Fibroblast of lung (primary cell): ENCODE data around the gene ENDOD1.

ENCODE experiments used
- EZH2 ChIP-seq: IDR thresholded peaks from 2 replicates; pipeline ENCODE4 v1.5.1; 2012; ENCODE audit warnings: low read length, control low read depth, mild to moderate bottlenecking; ENCODE audit errors: missing control alignments
- TF ChIP-seq, protein P1 (sequence below), 2 donors: IDR thresholded peaks in 1 of 2; conservative IDR thresholded peaks in 1 of 2; 1 replicate in 1 of 2; 2 replicates in 1 of 2; pipeline ENCODE4 v1.5.1; 2011 to 2012; ENCODE audit warnings: low read length in 2 of 2, control low read depth in 1 of 2, inconsistent platforms in 1 of 2, low read depth in 1 of 2, mild to moderate bottlenecking in 1 of 2

DNA sequence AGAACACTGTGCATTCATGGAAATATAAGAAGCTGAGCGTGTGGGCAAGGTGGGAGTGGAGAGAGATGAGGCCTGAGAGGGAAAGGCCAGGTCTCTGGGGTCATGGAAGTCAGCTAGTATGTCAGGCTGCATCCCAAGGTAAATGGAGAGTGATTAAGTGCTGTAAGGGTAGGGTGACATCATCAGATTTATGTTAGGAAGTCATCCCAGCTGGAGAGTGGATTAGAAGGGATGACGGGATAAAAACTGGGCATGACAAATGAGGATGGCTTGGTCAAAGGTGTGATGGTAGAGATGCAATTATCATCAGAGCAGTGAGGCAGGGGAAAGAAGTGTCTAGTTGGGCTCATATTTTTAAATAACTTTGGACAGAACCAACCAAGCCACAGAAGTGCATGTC lies 3.5 kb upstream of the ENDOD1 start:
- TF ChIP-seq, protein P1, sequence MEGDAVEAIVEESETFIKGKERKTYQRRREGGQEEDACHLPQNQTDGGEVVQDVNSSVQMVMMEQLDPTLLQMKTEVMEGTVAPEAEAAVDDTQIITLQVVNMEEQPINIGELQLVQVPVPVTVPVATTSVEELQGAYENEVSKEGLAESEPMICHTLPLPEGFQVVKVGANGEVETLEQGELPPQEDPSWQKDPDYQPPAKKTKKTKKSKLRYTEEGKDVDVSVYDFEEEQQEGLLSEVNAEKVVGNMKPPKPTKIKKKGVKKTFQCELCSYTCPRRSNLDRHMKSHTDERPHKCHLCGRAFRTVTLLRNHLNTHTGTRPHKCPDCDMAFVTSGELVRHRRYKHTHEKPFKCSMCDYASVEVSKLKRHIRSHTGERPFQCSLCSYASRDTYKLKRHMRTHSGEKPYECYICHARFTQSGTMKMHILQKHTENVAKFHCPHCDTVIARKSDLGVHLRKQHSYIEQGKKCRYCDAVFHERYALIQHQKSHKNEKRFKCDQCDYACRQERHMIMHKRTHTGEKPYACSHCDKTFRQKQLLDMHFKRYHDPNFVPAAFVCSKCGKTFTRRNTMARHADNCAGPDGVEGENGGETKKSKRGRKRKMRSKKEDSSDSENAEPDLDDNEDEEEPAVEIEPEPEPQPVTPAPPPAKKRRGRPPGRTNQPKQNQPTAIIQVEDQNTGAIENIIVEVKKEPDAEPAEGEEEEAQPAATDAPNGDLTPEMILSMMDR (conservative IDR thresholded peaks at IDR 0.05 in 1 of 2, IDR thresholded peaks at IDR 0.05 in 1 of 2; ENCODE audit: low read depth in 1 of 2, low read length in 2 of 2): no peak
- no peak for TF ChIP-seq EZH2
